Glomerular visceral epithelial cell (primary cell): ENCODE measurements around the gene PYROXD2.
"Not testable (repeated sequence)": the region's sequence is repeated elsewhere in the genome, so short reads cannot be mapped to it uniquely, and the experiment has no call there.

Experiments used
- DNase-seq: peaks from one replicate; pipeline ENCODE4 v3.0.0-alpha.2; 2016; ENCODE audit errors: extremely low spot score

PYROXD2 gene

GRCh38 chr10:98366062-98366530 lies 48.9 kb downstream of the PYROXD2 start:
- DNase-seq = no peak

- no peak for DNase-seq
Observed at GRCh38 chr10:98365406-98366061, 49.4 kb downstream of the PYROXD2 start.

GRCh38 chr10:98364432-98365102 lies 50.4 kb downstream of the PYROXD2 start:
- DNase-seq = no peak

DNA sequence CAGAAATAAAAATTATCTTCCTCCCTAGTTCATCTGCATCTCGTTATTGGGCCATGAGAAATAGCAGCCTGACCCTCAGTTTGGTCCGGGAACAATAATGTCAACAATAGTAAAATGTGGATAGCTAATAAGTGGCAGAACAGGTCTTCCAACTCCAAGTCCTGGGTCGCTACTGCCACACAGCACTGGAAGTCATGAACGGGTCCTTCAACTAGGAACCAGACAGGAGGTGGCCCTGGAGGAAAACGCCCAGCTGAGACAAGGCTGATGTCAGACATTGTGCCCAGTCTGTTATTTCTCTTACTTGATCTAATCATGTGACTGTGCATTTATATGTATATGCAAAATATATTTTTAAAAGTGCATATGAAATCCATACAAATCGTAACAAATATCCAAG lies 51.8 kb downstream of the PYROXD2 start:
- no peak for DNase-seq

- no peak for DNase-seq
Observed at GRCh38 chr10:98361131-98362025, 53.6 kb downstream of the PYROXD2 start.

DNA sequence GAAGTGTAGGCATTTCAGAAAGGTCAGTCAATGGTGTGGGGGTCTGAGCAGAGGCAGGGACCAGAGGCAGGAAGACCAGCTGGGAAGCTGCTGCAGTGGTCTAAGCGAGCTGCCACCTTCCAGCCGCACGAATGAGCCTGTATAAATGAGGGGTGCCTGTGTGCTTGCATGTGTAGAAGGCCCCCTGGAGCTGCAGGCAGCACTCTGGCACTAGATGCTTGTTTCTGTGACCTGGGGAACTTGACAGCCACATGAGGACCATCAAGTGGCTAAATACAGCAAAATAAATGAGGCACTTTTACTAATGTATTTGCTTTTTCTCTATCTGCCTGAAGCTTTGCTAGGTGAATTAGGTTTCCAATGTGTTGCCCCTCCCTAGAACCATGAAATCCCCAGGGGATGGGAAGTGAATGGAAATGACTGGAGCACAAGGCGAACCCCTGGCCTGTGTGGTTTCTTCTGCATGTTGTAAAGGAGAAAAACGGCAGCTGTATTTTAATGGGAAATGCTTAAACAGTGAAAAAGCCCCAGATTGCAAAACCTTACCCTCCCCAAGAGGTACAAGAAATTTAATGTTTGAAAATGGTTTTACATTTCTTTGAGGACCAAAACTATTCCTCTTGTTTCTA lies 57.7 kb downstream of the PYROXD2 start:
- DNase-seq = no peak

GRCh38 chr10:98354491-98354890 lies 60.5 kb downstream of the PYROXD2 start:
- DNase-seq = no peak

GRCh38 chr10:98353170-98353569 lies 61.8 kb downstream of the PYROXD2 start:
- DNase-seq = no peak

GRCh38 chr10:98351831-98352402 lies 63.1 kb downstream of the PYROXD2 start:
- DNase-seq = no peak

- DNase-seq = no peak
Observed at GRCh38 chr10:98349508-98349922, 65.5 kb downstream of the PYROXD2 start.

DNA sequence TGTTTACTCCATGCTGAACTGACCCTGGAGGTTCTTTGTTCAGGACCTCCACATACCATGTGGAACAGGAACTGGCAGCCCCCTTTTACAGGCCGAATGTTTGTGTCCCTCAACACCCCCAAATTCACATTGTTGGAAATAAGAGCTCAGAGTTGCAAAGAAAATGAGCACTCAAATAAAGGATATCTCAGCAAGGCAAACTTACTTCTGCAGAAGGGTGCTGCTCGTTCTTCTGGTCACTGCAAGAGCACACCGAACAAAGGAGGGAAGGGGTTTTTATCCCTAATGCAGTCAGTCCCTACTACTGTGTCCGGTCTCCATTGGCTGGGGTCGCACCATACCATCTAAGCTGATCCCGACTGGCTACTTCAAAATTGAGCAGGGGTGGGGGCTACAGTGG lies 68.1 kb downstream of the PYROXD2 start:
- no peak for DNase-seq

DNA sequence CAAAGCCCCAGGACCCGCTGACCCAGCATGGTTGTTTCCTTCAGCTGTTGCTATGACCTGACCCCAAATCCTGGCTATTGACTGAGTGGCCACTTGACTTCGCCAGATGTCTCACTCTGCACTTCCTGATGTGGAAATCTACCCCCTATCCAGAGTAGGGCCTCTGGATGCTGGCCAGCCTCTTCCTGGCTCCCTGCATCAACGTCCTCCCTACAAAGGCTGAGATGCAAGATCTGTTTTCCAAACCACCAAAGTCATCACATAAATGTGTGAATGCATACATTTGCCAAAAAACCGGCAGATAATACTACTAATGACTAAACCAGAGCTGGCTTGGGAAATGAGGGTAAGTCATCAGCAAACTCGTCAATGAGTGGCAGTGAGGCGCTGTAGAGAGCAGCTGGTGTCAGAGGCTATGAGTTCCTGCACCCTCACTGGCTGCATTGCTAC lies 70.4 kb downstream of the PYROXD2 start:
- no peak for DNase-seq

DNA sequence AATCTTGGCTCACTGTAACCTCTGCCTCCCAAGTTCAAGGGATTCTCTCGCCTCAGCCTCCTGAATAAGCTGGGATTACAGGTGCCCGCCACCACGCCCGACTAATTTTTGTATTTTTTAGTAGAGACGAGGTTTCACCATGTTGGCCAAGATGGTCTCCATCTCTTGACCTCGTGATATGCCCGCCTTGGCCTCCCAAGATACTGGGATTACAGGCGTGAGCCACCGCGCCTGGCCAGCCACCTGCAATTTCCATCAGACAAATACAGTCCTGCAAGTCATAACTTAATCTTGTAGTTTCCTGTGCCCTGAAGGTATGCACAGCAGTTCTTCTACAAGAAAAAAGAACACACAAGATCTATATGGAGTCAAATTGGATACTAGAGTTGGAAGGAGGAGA lies 73.3 kb downstream of the PYROXD2 start:
- not testable (repeated sequence) for DNase-seq

DNA sequence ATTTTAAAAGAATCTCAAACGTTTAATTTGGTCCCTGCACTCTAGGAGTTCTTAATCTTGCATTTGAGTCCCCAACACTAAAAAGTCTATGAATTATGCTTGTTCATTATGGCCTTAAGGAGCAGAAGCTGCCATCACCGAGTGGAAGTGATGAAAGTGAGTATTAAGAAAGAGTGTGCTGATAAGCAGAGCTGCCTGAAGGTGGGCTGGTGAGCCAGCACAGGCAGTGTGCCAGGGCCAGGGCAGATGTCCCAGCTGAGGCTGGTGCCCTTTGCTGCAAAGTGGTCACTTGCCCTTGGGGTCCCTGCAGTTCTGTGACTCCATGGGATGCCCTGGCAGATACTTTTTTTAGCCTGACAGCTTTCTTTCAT lies 74.1 kb downstream of the PYROXD2 start:
- DNase-seq = no peak

- no peak for DNase-seq
Observed at GRCh38 chr10:98340261-98340939, 74.6 kb downstream of the PYROXD2 start.

DNA sequence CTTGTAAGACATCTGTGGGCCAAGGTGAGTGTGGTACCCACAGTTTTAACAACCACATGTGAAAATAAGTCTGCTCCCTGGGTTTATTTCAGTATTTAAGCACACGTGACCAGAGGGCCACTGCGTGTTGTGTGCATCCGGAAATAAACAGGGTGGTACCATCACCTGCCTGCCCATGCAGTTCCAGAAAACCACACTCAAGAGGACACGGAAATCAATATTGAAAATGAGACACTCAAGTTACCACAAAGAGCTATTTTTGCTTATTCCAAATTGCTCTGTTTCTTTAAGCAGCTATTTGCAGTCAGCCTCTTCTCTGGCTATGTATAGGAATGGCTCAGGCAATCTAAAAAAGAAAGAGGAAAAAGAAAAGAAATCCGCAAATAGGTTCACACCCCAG lies 75.2 kb downstream of the PYROXD2 start:
- no peak for DNase-seq

- no peak for DNase-seq
Observed at GRCh38 chr10:98338896-98339295, 76.1 kb downstream of the PYROXD2 start.

DNA sequence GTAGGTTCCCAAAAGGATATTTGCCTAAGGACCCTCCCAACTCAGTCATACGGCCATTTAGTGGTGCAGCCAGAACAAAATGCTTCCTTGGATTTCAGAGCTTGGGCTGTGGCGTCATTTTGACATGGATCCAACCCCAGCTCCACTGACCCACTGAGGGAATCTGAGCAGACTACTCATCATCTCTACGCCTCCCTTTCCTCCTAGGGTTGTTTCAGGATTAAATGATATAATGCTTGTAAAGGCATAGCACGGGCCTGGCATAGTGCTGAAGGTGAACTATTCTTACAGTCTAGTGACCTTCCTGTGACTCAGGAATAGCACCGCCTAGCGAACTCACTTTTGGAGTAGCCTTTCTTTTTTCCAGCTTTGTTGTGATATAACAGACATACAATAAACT lies 76.7 kb downstream of the PYROXD2 start:
- DNase-seq = no peak

- no peak for DNase-seq
Observed at GRCh38 chr10:98337484-98337883, 77.5 kb downstream of the PYROXD2 start.
